IMR-90 (cell line): ENCODE data around the gene DHRS12. TPM values are rescaled to one million over a fixed set of nuclear protein-coding genes. Genes with fewer than 3 reads are reported as not detected.

Experiments
- ATAC-seq: fragments of 200-7000 bp; cut with Tn5 transposase; 2 replicates; pipeline ENCODE4 v1.9.1; 2020; ENCODE audit warnings: low read depth, mild to moderate bottlenecking, moderate library complexity
- BruUV-seq: library from RNA; stranded (reverse); fragments of 400-500 nt; replicated peaks from 2 replicates; lab custom pipeline; 2021; lab: Mats Ljungman, UMichigan
- CTCF ChIA-PET: fragments of 300-600 bp; formaldehyde crosslinking; extraction: SDS; loops from one replicate; lab custom pipeline; 2021; ENCODE audit warnings: antibody characterized with exemption; lab: Yijun Ruan, JAX
- POLR2A ChIA-PET: fragments of 300-600 bp; sonication (Branson Sonifier 250); formaldehyde crosslinking; loops from one replicate; lab custom pipeline; 2022; ENCODE audit warnings: antibody characterized with exemption; ENCODE audit not compliant: unreplicated experiment; lab: Charles Lee
- DNase-seq: peaks from one replicate; pipeline ENCODE4 v3.0.0; 2013
- H2AFZ ChIP-seq: replicated peaks from 2 replicates; pipeline ENCODE3; 2013; ENCODE audit warnings: low read length, mild to moderate bottlenecking; ENCODE audit not compliant: poor library complexity
- H2AK5ac ChIP-seq: 2 replicates; pipeline ENCODE4 v1.6.1; 2013; ENCODE audit warnings: low read depth, low read length, inconsistent platforms
- H2AK9ac ChIP-seq: replicated peaks from 2 replicates; pipeline ENCODE3; 2013; ENCODE audit warnings: mild to moderate bottlenecking, low read depth, low read length, moderate library complexity; ENCODE audit not compliant: poor library complexity
- H2BK120ac ChIP-seq: 2 replicates; pipeline ENCODE4 v1.6.1; 2013; ENCODE audit warnings: low read depth, low read length, inconsistent platforms
- H2BK15ac ChIP-seq: 3 replicates; pipeline ENCODE4 v1.6.1; 2013; ENCODE audit warnings: low read depth, low read length, inconsistent platforms
- H2BK20ac ChIP-seq: 2 replicates; pipeline ENCODE4 v1.6.1; 2013; ENCODE audit warnings: low read depth, mild to moderate bottlenecking, inconsistent platforms, low read length, moderate library complexity
- H2BK5ac ChIP-seq: 2 replicates; pipeline ENCODE4 v1.6.1; 2013; ENCODE audit warnings: mild to moderate bottlenecking, low read depth, low read length, inconsistent platforms; ENCODE audit not compliant: poor library complexity, severe bottlenecking
- H3K14ac ChIP-seq: replicated peaks from 2 replicates; pipeline ENCODE4 v1.6.1; 2013; ENCODE audit warnings: low read depth, low read length, inconsistent platforms
- H3K18ac ChIP-seq: 2 replicates; pipeline ENCODE4 v1.6.1; 2013; ENCODE audit warnings: low read depth, low read length, control low read depth
- H3K23ac ChIP-seq: 2 replicates; pipeline ENCODE4 v1.6.1; 2013; ENCODE audit warnings: low read depth, low read length, inconsistent platforms
- H3K27ac ChIP-seq: 2 replicates; pipeline ENCODE4 v1.5.1; 2013; ENCODE audit warnings: mild to moderate bottlenecking, control low read depth, low read length; ENCODE audit not compliant: insufficient read depth
- H3K27me3 ChIP-seq: 2 replicates; pipeline ENCODE4 v1.6.1; 2013; ENCODE audit warnings: low read length; ENCODE audit not compliant: control insufficient read depth, insufficient read depth
- H3K36me3 ChIP-seq: 2 replicates; pipeline ENCODE4 v1.6.1; 2013; ENCODE audit warnings: low read length, mixed read lengths; ENCODE audit not compliant: control insufficient read depth, insufficient read depth
- H3K4ac ChIP-seq: 2 replicates; pipeline ENCODE4 v1.6.1; 2013; ENCODE audit warnings: low read depth, low read length, inconsistent platforms
- H3K4me1 ChIP-seq: 2 replicates; pipeline ENCODE4 v1.6.1; 2013; ENCODE audit warnings: low read length, mixed read lengths; ENCODE audit not compliant: control insufficient read depth, insufficient read depth
- H3K4me2 ChIP-seq: 2 replicates; pipeline ENCODE4 v1.6.1; 2013; ENCODE audit warnings: low read depth, mild to moderate bottlenecking, control low read depth, low read length, moderate library complexity
- H3K4me3 ChIP-seq: 2 replicates; pipeline ENCODE4 v1.5.1; 2013; ENCODE audit warnings: low read depth, mild to moderate bottlenecking, control low read depth, low read length, moderate library complexity; ENCODE audit not compliant: insufficient read depth
- H3K56ac ChIP-seq: 2 replicates; pipeline ENCODE4 v1.6.1; 2013; ENCODE audit warnings: low read length, inconsistent platforms; ENCODE audit not compliant: insufficient read depth; ENCODE audit errors: extremely low read depth
- H3K79me1 ChIP-seq, 2 experiments: 2 replicates each; pipeline ENCODE4 v1.6.1; 2013; ENCODE audit warnings: low read length in 2 of 2, inconsistent platforms in 1 of 2, low read depth in 1 of 2
- H3K9ac ChIP-seq: 2 replicates; pipeline ENCODE4 v1.6.1; 2013; ENCODE audit warnings: low read depth, low read length, control low read depth
- H3K9me1 ChIP-seq: 2 replicates; pipeline ENCODE4 v1.6.1; 2013; ENCODE audit warnings: low read length, inconsistent platforms; ENCODE audit not compliant: insufficient read depth
- H3K9me3 ChIP-seq: 2 replicates; pipeline ENCODE4 v1.6.1; 2013; ENCODE audit warnings: low read length; ENCODE audit not compliant: control insufficient read depth, insufficient read depth
- H4K20me1 ChIP-seq: 2 replicates; pipeline ENCODE4 v1.6.1; 2013; ENCODE audit warnings: low read length, inconsistent platforms; ENCODE audit not compliant: insufficient read depth
- H4K5ac ChIP-seq: 2 replicates; pipeline ENCODE4 v1.6.1; 2013; ENCODE audit warnings: mild to moderate bottlenecking, low read depth, low read length, control low read depth
- H4K8ac ChIP-seq, 2 experiments: 2 replicates each; pipeline ENCODE4 v1.6.1; 2013; ENCODE audit warnings: low read depth in 2 of 2, low read length in 2 of 2, control low read depth in 1 of 2, inconsistent platforms in 1 of 2
- H4K91ac ChIP-seq: 2 replicates; pipeline ENCODE4 v1.6.1; 2013; ENCODE audit warnings: low read depth, low read length, inconsistent platforms; ENCODE audit not compliant: insufficient read depth
- BHLHE40 ChIP-seq: fragments of 150-350 bp; IDR thresholded peaks from 2 replicates; pipeline ENCODE4 v1.6.1; 2016; ENCODE audit warnings: mild to moderate bottlenecking, low read depth, low read length
- CEBPB ChIP-seq: IDR thresholded peaks from 2 replicates; pipeline ENCODE4 v1.6.1; 2012; ENCODE audit warnings: low read depth, low read length, improper control_type of control experiment
- CHD1 ChIP-seq: IDR thresholded peaks from 2 replicates; pipeline ENCODE4 v1.6.1; 2012; ENCODE audit warnings: low read depth, low read length, improper control_type of control experiment
- FOS ChIP-seq: fragments of 150-350 bp; IDR thresholded peaks from 2 replicates; pipeline ENCODE4 v1.6.1; 2016; ENCODE audit warnings: low read depth, low read length
- MAZ ChIP-seq: IDR thresholded peaks from 2 replicates; pipeline ENCODE4 v1.6.1; 2012; ENCODE audit warnings: low read depth, mild to moderate bottlenecking, low read length, improper control_type of control experiment, moderate library complexity, borderline replicate concordance
- MXI1 ChIP-seq: IDR thresholded peaks from 2 replicates; pipeline ENCODE4 v1.6.1; 2012; ENCODE audit warnings: low read depth, mild to moderate bottlenecking, low read length, moderate library complexity, borderline replicate concordance
- NFE2L2 ChIP-seq: fragments of 150-350 bp; IDR thresholded peaks from 2 replicates; pipeline ENCODE4 v1.6.1; 2016; ENCODE audit warnings: low read depth, mild to moderate bottlenecking, low read length
- POLR2A ChIP-seq: IDR thresholded peaks from 2 replicates; pipeline ENCODE4 v1.6.1; 2012; ENCODE audit warnings: mild to moderate bottlenecking, low read depth, low read length
- RAD21 ChIP-seq: IDR thresholded peaks from 2 replicates; pipeline ENCODE4 v1.6.1; 2012; ENCODE audit warnings: low read length, improper control_type of control experiment
- RCOR1 ChIP-seq: IDR thresholded peaks from 2 replicates; pipeline ENCODE4 v1.6.1; 2012; ENCODE audit warnings: mild to moderate bottlenecking, low read length, improper control_type of control experiment; ENCODE audit not compliant: insufficient replicate concordance
- RFX5 ChIP-seq: IDR thresholded peaks from 2 replicates; pipeline ENCODE4 v1.8.0; 2012; ENCODE audit warnings: low read depth, mild to moderate bottlenecking, low read length, moderate library complexity
- WGBS, 2 experiments: methylation state at CpG; one replicate each; pipeline versions ENCODE4 v1.1.5 to v1.1.7; 2013; ENCODE audit warnings: missing lambda C conversion rate in 2 of 2; ENCODE audit not compliant: insufficient read length in 1 of 2; ENCODE audit errors: extremely low coverage in 2 of 2; 5-methylcytosine and 5-hydroxymethylcytosine counted together
- dilution Hi-C: fragments of 300-500 bp; cut with HindIII; formaldehyde crosslinking; loops from one replicate; pipeline ENCODE4 v1.14.3; 2018; ENCODE audit warnings: low sequenced_read_pairs; ENCODE audit not compliant: unreplicated experiment
- in situ Hi-C: fragments of 300-500 bp; cut with MboI; formaldehyde crosslinking; loops from 3 replicates; pipeline ENCODE4 v1.14.3; 2019; ENCODE audit warnings: low sequenced_read_pairs, inconsistent platforms, mixed read lengths
- intact Hi-C: fragments of 100-400 bp; cut with micrococcal nuclease; formaldehyde crosslinking; loops from 2 replicates; pipeline ENCODE4 v1.10.0; 2022
- polyA plus RNA-seq, 3 experiments: library from polyadenylated mRNA; depleted of rRNA; stranded (reverse); fragments of >200 nt; gene quantifications; 2 replicates each; pipeline ENCODE4 v1.2.3, GENCODE V29; 2012; ENCODE audit warnings: low replicate concordance in 1 of 3
- total RNA-seq: library from RNA; depleted of rRNA; stranded (reverse); fragments of >200 nt; gene quantifications from 2 replicates; pipeline ENCODE4 v1.2.3, GENCODE V29; 2012
- TF ChIP-seq, protein P1 (sequence below): fragments of 150-350 bp; IDR thresholded peaks from 2 replicates; pipeline ENCODE4 v1.6.1; 2017; ENCODE audit warnings: mild to moderate bottlenecking, antibody characterized with exemption, low read length, low read depth
- TF ChIP-seq, protein P2 (sequence below): conservative IDR thresholded peaks from 2 replicates; pipeline ENCODE4 v1.5.1; 2012; ENCODE audit warnings: mild to moderate bottlenecking, low read depth, low read length, improper control_type of control experiment

DHRS12 gene
- total and polyA plus RNA-seq, 2 of the 4 experiments (the other 2 are of a cell fraction) = 1.3 to 1.6 TPM

DNA sequence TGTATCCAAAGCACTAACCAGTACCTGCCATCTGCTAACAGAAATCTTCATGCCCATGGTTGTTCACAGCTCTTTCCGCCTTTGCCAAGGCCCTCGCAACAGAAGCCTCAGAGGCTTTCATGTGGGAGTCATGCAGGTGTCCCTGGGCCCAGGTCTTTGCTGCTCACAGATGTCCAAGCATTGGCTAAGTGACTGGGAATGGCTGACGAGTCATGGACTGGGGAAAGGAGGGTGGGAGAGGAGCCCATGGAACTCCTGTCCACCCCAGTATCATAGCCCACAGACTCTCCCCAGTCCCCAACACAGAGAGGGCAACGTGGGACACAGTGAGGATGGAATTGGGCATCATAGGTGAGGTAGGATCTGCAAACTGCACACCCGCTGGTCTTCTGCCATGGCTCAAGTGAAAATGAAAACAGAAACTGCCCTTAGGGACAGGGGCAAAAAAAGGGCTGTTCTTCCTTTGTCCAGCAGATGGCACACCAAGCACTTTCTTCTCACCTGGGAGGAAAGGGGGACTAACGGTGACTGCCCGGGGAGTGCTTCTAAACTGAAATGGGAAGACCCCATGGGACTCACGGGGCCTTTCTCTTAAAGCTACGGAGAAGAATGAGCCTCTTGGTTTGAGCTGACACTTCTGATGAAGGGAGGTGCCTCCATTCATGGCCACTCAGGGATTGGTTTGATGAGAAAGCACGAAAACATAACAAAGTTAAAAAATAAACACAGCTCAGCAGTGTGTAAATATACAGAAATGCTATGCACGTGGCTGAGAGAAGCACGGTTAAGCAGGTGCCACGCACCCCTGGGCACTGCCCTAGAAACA is 11.1 kb upstream of the DHRS12 start (continued):
- TF ChIP-seq RFX5 (no peak), BHLHE40 (no peak), NFE2L2 (no peak)

DNA sequence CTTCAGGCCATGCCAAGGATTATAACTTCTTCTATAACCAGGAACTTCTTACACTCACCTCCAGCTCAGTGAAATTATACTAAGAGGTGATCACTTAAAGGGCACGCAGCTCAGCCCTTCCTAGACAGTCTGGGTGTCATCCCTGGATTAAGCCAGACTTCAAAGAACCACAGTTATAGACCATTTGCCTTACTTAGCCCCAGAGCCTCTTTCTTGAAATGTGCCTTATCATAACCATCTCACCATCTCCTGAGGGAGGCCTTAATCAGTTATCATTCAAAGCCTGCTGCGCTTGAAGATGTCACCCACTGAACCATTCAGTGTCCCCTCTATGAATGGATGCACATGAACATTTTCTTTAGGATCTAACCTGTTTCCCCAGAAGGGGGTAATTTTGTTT is 10.1 kb upstream of the DHRS12 start:
- H2BK120ac ChIP-seq = no peak overlapping the region
- H4K20me1 ChIP-seq = no peaks in the 10 kb centered on the region
- H4K91ac ChIP-seq = no peak overlapping the region
- no peak overlapping the region for H3K9ac ChIP-seq
- H2AK9ac ChIP-seq = no peak overlapping the region
- no peak overlapping the region for H2BK5ac ChIP-seq
- CTCF ChIA-PET = interaction anchor here (0.6 to 1.2 kb wide), 4 partner anchors 11 to 637 kb away, joined by 3 to 5 read pairs (median 3); no protein-coding TSS in a partner anchor
- H3K9me1 ChIP-seq = peaks cover 4% of the 10 kb centered on the region; the same call in 1 of the 2 replicates
- H2BK15ac ChIP-seq = no peak overlapping the region
- H3K4me2 ChIP-seq = no peak overlapping the region
- no peaks in the 10 kb centered on the region for H3K9me3 ChIP-seq
- no peaks in the 10 kb centered on the region for H3K4me1 ChIP-seq
- no peak overlapping the region for H2BK20ac ChIP-seq
- H3K27ac ChIP-seq = no peak overlapping the region
- H3K79me1 ChIP-seq = no peaks in the 10 kb centered on the region
- no TSS peak for BruUV-seq
- H3K27me3 ChIP-seq = peaks cover 32% of the 10 kb centered on the region
- WGBS, 2 experiments = no CpG with 5 or more reads among the region's 2 CpGs
- no peak overlapping the region for H2AFZ ChIP-seq
- H3K23ac ChIP-seq = no peak overlapping the region
- in situ Hi-C loops = loop anchor here (10.0 kb wide), 1 partner anchor 311 kb away; the partner anchor contains the start of gene NEK5
- POLR2A ChIA-PET = no interaction called here
- DNase-seq = no peak
- no peak overlapping the region for H4K8ac ChIP-seq
- no peak overlapping the region for H3K56ac ChIP-seq
- intact Hi-C loops = loop anchor here (2.0 to 10.0 kb wide), 2 partner anchors 201 to 387 kb away; partner anchors contain the start of genes ALG11 and ATP7B
- dilution Hi-C loops = no loop called here
- H3K14ac ChIP-seq = no peak overlapping the region
- no peak overlapping the region for H4K5ac ChIP-seq
- no peak overlapping the region for H3K18ac ChIP-seq
- ATAC-seq = no peak
- H3K4me3 ChIP-seq = no peak overlapping the region
- no peaks in the 10 kb centered on the region for H3K36me3 ChIP-seq
- no peak overlapping the region for H3K4ac ChIP-seq
- no peak overlapping the region for H2AK5ac ChIP-seq
- TF ChIP-seq MXI1 = no peak
- TF ChIP-seq NFE2L2 = no peak
- TF ChIP-seq, protein P1, sequence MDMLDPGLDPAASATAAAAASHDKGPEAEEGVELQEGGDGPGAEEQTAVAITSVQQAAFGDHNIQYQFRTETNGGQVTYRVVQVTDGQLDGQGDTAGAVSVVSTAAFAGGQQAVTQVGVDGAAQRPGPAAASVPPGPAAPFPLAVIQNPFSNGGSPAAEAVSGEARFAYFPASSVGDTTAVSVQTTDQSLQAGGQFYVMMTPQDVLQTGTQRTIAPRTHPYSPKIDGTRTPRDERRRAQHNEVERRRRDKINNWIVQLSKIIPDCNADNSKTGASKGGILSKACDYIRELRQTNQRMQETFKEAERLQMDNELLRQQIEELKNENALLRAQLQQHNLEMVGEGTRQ = no peak
- no peak for TF ChIP-seq RCOR1
- TF ChIP-seq CEBPB = no peak
- no peak for TF ChIP-seq BHLHE40
- TF ChIP-seq POLR2A = no peak
- no peak for TF ChIP-seq CHD1
- TF ChIP-seq, protein P2, sequence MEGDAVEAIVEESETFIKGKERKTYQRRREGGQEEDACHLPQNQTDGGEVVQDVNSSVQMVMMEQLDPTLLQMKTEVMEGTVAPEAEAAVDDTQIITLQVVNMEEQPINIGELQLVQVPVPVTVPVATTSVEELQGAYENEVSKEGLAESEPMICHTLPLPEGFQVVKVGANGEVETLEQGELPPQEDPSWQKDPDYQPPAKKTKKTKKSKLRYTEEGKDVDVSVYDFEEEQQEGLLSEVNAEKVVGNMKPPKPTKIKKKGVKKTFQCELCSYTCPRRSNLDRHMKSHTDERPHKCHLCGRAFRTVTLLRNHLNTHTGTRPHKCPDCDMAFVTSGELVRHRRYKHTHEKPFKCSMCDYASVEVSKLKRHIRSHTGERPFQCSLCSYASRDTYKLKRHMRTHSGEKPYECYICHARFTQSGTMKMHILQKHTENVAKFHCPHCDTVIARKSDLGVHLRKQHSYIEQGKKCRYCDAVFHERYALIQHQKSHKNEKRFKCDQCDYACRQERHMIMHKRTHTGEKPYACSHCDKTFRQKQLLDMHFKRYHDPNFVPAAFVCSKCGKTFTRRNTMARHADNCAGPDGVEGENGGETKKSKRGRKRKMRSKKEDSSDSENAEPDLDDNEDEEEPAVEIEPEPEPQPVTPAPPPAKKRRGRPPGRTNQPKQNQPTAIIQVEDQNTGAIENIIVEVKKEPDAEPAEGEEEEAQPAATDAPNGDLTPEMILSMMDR = no peak
- no peak for TF ChIP-seq FOS
- TF ChIP-seq RFX5 = no peak
- no peak for TF ChIP-seq MAZ
- TF ChIP-seq RAD21 = no peak
